ENCODE measurements around the gene SORCS1.

DNA sequence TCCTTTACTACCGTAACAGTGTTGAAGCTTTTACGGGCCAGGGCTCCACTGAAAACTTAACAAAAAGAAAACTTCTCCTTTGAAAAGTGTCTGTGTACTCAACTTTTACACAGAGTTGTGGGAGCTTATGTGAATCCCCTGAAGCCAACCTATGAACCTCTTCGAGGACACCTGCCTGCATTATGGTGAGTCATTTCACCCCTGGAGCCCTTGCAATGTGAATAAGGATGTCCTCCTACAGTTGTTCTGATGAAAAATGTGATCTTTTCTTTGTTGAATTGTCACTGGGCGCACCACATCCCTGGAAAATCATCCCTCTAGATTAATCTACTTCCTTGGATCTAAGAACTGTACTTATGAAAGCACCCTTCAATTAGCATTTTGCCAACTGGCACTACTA lies 93.2 kb downstream of the SORCS1 start:
- TF ChIP-seq EZH2 (IDR thresholded peaks at IDR 0.05; ENCODE audit: insufficient read depth, poor library complexity, severe bottlenecking) (no peak), EZH2phosphoT487 (IDR thresholded peaks at IDR 0.05; ENCODE audit: insufficient read depth, low read depth) (no peak)

All from GM23248 (cell line).